ENCODE data around the gene PDE11A. TPM values are rescaled to one million over a fixed set of nuclear protein-coding genes. Genes with fewer than 3 reads are reported as not detected.

The PDE11A gene
- total and polyA plus RNA-seq, 4 donors: 1.0 to 5.9 (median 1.7) TPM

DNA sequence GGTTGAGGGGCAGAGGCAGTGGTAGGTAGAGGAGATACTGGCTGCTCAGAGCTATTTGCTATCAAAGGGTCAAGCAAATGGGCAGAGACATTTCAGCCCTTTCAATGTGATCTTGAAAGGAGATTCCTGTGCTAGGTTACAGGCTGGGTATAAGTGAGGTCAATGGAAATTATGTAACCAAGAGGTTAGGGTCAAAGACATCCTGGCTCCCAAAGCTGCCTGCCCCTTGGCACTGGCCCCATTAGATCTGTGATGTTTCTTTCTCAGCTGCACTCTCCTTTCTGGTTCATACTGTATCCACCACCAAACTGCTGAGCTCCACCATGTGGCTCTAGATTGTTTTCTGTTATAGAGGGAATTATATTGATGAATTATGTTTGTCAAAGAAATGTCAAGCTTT is 479.6 kb downstream of the PDE11A start:
- Histone ChIP-seq H3K27ac (ENCODE audit: low read depth in 1 of 2, low read length in 2 of 2) (no peak overlapping the region), H3K36me3 (ENCODE audit: control insufficient read depth in 4 of 4, insufficient read depth in 3 of 4, low read depth in 1 of 4, low read length in 3 of 4) (no peaks in the 10 kb centered on the region), H3K4me1 (ENCODE audit: control insufficient read depth in 4 of 4, insufficient read depth in 4 of 4, low read length in 3 of 4) (peaks cover 0 to 8% (median 3%) of the 10 kb centered on the region in 4 donors), H3K9ac (ENCODE audit: low read depth in 1 of 2, low read length in 2 of 2) (no peak overlapping the region), H3K27me3 (ENCODE audit: control insufficient read depth in 4 of 4, insufficient read depth in 4 of 4, low read length in 3 of 4) (no peaks in the 10 kb centered on the region), H3K4me3 (ENCODE audit: low read depth in 1 of 3, low read length in 3 of 3) (no peak overlapping the region), H3K9me3 (ENCODE audit: control insufficient read depth in 4 of 4, low read length in 3 of 4) (no peaks in the 10 kb centered on the region)
- TF ChIP-seq EGR1 (IDR thresholded peaks at IDR 0.05; ENCODE audit: low read depth in 2 of 2): no peak
- peak; percentile 74 for TF ChIP-seq NR2F2 (IDR thresholded peaks at IDR 0.05)
- peak; percentile 13 to 55 for TF ChIP-seq HNF4A (conservative IDR thresholded peaks at IDR 0.05)
- TF ChIP-seq RXRA (IDR thresholded peaks at IDR 0.05): peak; percentile 72 to 90
- no peak for DNase-seq (ENCODE audit: low spot score)

GRCh38 chr2:177592397-177592796 is 480.2 kb downstream of the PDE11A start:
- Histone ChIP-seq H3K4me1 (ENCODE audit: control insufficient read depth in 4 of 4, insufficient read depth in 4 of 4, low read length in 3 of 4) (peaks cover 0 to 8% (median 3%) of the 10 kb centered on the region in 4 donors), H3K36me3 (ENCODE audit: control insufficient read depth in 4 of 4, insufficient read depth in 3 of 4, low read depth in 1 of 4, low read length in 3 of 4) (no peaks in the 10 kb centered on the region), H3K9me3 (ENCODE audit: control insufficient read depth in 4 of 4, low read length in 3 of 4) (no peaks in the 10 kb centered on the region), H3K27ac (ENCODE audit: low read depth in 1 of 2, low read length in 2 of 2) (no peak overlapping the region), H3K27me3 (ENCODE audit: control insufficient read depth in 4 of 4, insufficient read depth in 4 of 4, low read length in 3 of 4) (no peaks in the 10 kb centered on the region), H3K9ac (ENCODE audit: low read depth in 1 of 2, low read length in 2 of 2) (no peak overlapping the region), H3K4me3 (ENCODE audit: low read depth in 1 of 3, low read length in 3 of 3) (no peak overlapping the region)
- no peak for TF ChIP-seq RAD21 (IDR thresholded peaks at IDR 0.05)
- 94% methylated on average over 2 of the region's 2 CpGs for WGBS
- no peak for DNase-seq (ENCODE audit: low spot score)

DNA sequence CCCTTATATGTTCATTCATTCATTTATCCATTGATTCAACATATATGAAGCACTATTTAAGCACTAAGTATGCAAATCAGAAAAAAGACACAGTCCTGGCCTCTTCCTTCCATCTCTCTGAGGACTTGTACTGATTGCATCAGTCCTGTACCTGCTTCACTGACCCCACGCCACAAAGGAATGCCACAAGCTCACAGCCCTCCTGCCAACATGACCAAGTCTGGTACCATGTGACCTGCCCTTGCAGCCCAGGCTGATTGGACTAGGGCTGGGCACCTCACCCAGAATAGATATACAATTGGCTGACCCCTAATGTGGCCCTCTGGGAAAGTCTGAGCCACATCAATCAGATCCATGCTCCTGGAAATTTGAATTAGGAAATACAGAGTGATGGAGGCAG is 483.4 kb downstream of the PDE11A start:
- TF ChIP-seq RXRA (IDR thresholded peaks at IDR 0.05) (no peak), FOXA1 (IDR thresholded peaks at IDR 0.05) (no peak), RAD21 (IDR thresholded peaks at IDR 0.05) (no peak), GABPA (IDR thresholded peaks at IDR 0.05 in 1 of 2, conservative IDR thresholded peaks at IDR 0.05 in 1 of 2) (no peak), ATF3 (IDR thresholded peaks at IDR 0.05) (no peak), NR2F2 (IDR thresholded peaks at IDR 0.05) (no peak), YY1 (IDR thresholded peaks at IDR 0.05) (no peak), REST (IDR thresholded peaks at IDR 0.05) (no peak), CTCF (IDR thresholded peaks at IDR 0.05; ENCODE audit: low read depth, low read length, missing input control) (no peak), SP1 (IDR thresholded peaks at IDR 0.05) (no peak), FOXA2 (IDR thresholded peaks at IDR 0.05) (no peak), HNF4G (IDR thresholded peaks at IDR 0.05) (no peak), EGR1 (IDR thresholded peaks at IDR 0.05; ENCODE audit: low read depth in 2 of 2) (no peak)
- TF ChIP-seq, protein P1, sequence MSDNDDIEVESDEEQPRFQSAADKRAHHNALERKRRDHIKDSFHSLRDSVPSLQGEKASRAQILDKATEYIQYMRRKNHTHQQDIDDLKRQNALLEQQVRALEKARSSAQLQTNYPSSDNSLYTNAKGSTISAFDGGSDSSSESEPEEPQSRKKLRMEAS (IDR thresholded peaks at IDR 0.05): no peak

More for the DNA sequence above, 483.4 kb downstream of the PDE11A start:
- Histone ChIP-seq H3K27me3 (ENCODE audit: control insufficient read depth in 4 of 4, insufficient read depth in 4 of 4, low read length in 3 of 4) (no peaks in the 10 kb centered on the region), H3K9ac (ENCODE audit: low read depth in 1 of 2, low read length in 2 of 2) (no peak overlapping the region), H3K9me3 (ENCODE audit: control insufficient read depth in 4 of 4, low read length in 3 of 4) (no peaks in the 10 kb centered on the region), H3K4me3 (ENCODE audit: low read depth in 1 of 3, low read length in 3 of 3) (no peak overlapping the region), H3K4me1 (ENCODE audit: control insufficient read depth in 4 of 4, insufficient read depth in 4 of 4, low read length in 3 of 4) (peaks cover 0 to 18% (median 8%) of the 10 kb centered on the region in 4 donors), H3K36me3 (ENCODE audit: control insufficient read depth in 4 of 4, insufficient read depth in 3 of 4, low read depth in 1 of 4, low read length in 3 of 4) (no peaks in the 10 kb centered on the region), H3K27ac (ENCODE audit: low read depth in 1 of 2, low read length in 2 of 2) (no peak overlapping the region)
- DNase-seq (ENCODE audit: low spot score): no peak
- WGBS: 93% methylated on average over 1 of the region's 1 CpG
